ENCODE measurements around the gene IGSF21.

The IGSF21 gene

DNA sequence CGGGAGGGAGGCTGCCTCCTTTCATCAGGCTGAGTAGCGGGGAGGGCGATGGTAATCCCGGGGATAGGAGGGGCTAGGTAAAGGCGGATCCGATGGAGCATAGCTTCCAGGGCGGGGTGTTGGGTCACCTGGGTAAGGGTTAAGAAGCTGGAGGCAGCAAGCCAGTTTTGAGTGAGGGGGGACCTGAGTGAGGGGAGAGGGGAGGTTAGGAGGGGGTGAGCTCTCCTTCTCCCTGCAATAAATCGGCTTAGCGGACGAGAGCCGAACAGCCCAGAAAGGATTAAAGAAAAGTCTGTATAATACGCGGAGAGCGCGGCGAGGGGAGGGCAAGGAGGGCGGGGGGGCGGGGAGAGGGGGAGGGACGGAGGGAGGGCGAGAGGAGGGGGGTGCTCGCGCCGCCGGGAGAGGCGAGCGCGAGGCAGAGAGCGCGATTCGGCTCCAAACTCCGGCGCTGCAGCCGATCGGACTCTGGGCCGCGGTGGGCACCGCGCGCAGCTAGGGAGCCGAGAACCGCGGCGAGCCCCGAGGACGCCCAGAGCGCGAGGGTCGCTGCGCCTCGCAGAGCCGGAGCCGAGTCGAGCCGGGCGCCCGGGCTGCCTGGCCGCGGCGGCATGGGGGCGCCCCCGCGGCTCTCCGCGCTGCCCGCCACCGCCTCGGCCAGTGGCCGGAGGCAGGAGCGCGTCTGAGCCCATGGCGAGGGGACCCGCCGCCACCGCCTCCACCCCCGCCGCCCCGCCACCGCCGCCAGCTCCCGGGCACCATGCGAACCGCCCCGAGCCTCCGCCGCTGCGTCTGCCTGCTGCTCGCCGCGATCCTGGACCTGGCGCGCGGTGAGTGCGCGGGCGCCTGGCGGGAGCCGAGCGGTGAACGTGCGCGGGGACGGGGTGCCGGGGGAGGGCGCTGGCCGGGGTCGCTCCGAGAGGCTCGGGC, at the start of gene IGSF21:
Gene IGSF21 (plus strand): TSS at position 430 of the 930 bp plus-strand sequence. CDS start 331 bp downstream, at position 761.
- DNase-seq (ENCODE audit: low spot score), result peak; percentile 73

DNA sequence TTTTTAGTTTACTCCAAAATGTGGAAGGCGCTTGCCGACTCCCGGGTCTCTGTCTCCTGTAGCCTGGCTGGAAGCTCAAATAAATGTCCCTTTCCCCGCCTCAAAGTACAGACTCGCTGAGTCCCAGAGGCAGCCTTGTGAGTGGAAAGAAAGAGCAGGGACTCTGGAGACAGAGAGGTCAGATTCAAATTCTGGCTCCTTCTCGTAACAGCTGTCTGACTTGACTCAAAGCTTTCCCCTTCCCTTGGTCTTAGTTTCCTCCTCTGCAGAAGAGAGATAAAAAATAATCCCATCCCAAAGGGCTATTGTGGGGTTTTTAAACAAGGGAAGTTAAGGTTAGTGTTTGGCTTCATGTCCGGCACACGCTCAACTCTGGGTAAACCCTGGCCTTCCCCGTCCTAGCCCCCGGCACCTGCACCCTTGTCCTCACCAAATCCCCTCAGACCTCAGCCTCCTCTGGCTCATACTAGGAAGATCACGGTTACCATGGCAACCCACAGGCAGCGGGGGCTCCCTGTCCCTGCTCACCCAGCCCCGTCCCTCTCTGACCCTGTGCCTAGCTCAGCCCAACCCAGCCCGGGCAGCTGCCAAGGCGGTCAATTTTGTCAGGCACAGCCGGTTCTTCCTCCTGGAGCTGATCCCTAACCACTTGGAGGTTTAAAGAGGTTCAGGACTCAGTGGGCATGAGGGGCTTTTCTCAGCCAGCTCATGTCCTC, 49.2 kb upstream of the IGSF21 start:
- DNase-seq (ENCODE audit: low spot score), result no peak

DNA sequence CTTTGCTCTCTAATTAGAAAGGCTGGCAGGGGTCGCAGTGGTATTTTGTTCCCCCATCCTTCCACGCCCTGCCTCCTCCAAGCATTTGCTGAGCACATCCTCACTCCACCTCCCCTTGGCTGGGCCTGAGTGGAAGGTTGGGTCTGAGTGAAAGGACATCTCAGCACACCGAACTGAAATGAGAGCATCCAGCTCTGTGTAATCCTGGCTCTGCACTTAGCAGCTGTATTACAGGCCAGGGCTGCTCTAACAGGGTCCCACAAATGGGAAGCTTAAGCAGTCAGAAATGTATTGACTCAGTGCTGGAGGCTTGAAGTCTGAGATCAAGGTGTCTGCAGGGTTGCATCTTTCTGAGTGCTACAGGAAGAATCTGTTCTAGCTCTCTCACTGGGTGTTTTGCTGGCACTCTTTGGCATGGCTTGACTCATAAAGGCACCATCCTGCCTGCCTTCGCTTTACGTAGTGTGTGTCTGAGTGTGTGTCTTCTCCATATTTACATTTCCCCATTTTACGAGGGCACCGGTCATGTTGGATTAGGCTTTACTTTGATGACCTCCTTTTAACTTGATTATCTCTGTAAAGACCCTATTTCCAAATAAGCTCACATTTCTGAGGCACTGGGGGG, 48.5 kb upstream of the IGSF21 start:
- no peak for DNase-seq (ENCODE audit: low spot score)

DNA sequence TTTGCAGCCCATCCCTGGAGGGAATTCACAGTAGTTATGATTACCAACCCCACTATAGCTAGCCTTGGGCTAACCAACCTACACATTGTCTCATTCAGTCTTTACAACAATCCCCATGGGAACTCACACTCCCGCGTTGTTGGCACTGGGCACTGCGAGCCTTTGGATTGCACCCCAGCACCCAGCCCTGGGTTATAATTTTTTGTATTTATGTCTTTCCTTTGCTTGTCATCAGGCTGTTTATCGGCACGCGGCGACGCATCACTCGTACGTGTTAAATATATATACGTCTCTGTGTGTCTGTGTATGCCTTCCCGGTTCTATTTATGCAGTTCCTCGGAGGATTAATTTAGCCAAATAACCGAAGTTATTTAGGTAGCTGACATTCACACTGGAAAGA, 47.2 kb upstream of the IGSF21 start:
- no peak for DNase-seq (ENCODE audit: low spot score)

DNA sequence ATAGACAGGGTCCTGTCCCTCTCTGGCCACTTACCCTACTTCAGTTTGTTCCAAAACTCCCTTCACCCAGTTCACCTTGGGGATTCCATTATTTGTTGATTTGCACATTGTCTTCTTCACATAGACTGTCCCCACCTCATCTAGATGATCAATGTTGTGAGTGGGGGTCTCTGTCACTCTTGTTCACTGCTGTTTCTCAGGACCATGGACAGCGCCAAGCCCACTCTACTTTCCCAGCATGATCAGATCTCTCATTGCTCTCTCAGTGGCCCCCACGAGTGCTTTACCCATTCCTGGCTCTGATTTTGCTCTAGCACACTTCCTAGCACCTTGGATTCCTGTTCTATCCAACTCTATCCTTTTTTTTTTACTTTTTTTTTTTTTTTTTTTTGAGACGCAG, 45.4 kb upstream of the IGSF21 start:
- DNase-seq (ENCODE audit: low spot score), result no peak

DNA sequence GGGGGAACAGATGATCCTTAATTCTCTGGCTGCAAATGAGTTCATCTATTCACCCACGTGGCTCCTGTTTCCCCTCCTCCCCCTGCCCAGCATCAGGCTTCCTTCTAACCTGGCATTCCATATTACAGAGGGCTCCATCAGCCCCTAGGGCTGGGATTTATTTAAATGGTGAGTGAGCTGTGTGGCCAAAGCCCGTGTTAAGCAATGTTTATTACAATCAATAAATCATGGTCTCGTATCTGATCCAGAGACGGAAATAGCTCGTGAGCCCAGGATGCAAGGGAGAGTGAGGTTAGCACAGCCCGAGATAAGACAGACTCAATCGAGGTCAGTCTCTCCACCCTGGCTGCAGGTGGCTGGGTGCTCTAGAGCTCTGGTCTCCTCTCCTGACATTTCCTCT, 43.1 kb upstream of the IGSF21 start:
- no peak for DNase-seq (ENCODE audit: low spot score)

DNA sequence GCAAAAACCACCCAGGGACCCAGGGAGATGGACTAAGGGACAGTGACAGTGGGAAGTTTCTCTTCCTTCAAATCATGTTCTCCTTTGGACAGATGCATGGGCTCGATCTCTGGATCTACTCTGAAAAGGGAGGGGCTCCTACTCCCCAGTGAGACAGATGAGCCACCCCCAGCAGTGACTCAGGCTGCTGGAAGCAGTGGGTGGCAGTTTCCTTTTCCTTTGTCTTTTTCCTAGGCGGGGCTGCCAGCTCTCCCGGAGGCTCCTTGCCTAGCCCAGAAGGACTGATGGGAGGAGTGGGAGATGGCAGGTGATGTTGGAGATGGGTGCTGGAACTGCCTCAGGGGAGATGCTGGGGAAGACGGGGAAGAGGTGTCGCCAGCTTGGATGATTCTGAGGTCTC, 41.0 kb upstream of the IGSF21 start:
- no peak for DNase-seq (ENCODE audit: low spot score)

DNA sequence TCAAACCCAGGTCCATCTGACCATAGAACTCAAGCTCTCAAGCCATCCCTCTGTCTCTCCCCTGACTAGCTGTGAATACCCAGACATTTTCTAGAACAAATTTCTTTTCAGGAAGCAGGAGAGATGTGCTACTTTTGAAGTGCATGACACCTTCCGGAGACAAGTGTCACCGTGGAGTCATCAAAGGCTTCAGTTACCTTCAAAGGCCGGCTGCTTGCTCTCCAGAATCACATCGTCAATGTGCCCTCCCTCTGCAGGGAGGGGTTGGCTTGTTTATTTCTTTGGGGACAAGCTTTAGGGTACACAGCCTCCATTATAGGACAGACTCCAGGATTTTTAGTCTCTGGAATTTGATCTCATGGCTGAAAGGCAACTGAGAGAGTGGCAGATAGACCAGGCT, 37.7 kb upstream of the IGSF21 start:
- no peak for DNase-seq (ENCODE audit: low spot score)

DNA sequence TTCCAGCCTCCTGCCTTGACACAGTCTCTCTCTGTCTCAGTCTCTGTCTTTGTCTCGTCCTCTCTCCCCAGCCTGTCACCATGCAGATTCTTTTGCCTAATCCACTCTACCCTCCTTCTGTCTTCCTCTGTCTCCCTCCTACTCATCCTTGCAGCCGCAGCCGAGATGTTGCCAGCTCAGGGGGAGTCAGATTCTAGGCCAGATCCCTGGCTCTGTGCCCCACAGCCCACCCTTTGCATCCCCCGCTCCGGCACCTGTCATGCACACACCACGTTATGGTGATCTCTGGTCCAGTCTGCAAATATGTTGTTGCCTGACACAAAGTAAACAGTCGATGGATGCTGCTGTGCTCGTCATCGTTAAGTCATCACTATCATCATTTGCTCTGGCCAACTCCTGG, 35.5 kb upstream of the IGSF21 start:
- DNase-seq (ENCODE audit: low spot score), result no peak

DNA sequence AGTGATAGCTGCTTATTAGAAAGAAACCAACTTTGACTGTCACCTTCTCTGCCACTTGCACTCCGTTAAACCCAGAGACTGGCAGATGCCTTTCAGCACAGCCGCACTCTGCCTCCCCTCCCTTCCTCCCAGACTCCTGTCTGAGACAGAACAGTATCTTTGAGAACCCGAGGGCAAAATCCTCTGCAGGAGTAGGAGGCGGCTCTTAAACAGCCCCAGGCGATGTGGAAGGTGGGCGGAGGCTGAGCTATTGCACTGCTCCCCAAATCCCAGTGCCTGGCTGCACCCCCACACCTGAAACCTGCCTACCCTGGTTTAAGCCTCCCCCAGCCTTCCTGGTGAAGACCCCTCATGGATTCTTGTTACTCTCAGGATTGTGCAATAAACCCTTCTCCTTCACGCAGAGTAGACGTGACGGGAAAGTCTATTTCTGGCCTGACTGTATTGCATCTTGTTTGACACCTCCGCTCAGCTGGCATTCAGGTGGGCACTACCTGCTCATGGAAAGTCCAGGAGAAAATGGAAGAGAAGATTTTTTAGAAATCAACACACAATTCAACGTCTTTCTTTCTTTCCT, 34.4 kb upstream of the IGSF21 start:
- DNase-seq (ENCODE audit: low spot score), result no peak

DNA sequence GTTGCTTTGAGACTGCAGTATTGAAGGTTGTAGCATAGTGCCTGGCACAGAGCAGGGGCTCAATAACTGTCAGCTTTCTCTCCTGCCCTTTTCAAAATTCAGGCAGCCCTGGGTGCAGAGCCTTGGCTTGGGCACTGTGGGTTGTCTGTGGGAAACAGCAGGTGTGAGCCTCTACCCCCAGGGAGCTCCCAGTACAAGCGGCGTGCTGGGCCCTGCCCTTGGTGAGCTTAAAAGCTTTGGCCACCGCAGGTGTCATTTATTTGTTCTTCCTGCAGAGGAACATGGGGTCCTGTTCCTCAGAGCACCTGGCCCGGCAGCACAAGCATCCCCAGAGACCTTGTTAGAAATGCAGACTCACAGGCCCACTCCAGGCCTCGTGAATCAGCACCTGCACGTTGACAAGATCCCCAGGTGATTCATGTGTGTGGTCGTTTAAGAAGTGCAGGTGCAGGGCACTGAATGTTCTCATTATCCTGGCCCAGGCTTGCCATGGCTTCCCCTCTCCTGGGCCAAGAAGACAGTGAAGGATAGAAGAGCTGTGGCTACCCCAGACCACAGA, 29.9 kb upstream of the IGSF21 start:
- DNase-seq (ENCODE audit: low spot score), result no peak

DNA sequence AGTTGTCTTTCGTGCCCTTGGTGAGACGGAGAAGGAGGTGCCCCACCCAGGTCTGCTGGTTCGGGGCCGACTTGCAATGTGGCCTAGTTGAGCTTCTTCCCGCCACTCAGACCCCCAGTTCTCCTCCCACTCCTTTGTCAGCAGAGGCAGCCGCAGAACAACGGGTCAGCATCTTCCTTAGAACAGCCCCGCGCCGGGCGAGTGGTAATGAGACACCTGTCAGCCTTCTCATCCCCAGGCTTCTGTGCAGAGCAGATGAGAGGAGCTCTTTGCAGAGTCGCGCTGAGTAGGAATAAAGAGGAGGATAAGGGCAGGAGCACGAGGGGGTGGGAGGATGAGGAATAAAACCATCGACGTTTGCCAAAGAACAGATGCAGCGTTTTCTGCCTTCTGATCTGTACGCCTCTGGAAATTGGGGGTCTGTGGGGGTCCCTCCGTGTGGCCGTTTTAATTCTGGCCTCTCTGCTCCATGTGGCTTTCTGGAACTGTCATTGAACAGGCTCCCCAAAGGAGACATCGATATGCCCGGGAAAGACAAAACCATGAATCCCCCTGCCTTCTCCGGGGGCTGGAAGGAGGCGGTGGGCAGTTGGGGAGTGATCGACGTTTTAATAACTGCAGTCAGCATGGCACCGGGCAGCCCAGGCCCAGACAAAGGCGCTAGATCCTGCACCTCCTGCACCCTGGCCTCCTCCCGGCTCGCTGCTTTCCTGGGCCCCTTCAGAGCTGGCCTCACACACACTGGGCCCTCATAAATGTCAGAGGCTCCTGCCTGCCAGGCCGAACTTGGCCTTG, 27.5 kb upstream of the IGSF21 start:
- no peak for DNase-seq (ENCODE audit: low spot score)

DNA sequence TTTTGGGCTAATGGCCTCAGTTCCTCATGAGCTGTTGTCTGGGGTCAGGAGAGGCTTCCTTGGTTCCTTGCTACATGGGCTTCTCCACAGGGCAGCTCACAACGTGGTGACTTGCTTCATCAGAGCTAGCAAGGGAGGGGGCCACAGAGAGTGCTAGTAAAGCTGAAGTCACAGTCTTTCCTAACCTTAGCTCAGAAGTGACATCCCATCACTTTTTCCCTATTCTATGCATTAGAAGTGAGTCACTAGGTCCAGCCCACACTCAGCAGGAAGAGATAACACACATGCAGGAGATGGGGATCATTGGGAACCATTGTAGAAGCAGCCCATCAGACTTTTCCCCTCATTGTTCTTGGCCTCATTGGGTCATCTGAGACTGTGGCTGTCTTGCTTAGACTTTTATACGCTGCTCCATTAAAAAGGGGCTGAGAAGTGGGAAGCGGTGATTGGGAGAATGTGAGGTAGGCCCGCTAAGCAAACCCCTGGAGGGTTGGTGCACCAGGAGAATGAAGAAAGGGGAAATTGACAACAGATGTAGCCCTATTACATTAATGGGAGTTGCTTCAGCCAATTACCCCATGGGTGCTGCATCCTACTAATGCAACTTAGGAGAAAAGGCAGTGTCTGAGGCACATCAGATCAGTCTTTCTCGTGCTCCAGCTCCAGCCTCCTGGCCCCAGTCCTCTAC, 22.1 kb upstream of the IGSF21 start:
- no peak for DNase-seq (ENCODE audit: low spot score)

DNA sequence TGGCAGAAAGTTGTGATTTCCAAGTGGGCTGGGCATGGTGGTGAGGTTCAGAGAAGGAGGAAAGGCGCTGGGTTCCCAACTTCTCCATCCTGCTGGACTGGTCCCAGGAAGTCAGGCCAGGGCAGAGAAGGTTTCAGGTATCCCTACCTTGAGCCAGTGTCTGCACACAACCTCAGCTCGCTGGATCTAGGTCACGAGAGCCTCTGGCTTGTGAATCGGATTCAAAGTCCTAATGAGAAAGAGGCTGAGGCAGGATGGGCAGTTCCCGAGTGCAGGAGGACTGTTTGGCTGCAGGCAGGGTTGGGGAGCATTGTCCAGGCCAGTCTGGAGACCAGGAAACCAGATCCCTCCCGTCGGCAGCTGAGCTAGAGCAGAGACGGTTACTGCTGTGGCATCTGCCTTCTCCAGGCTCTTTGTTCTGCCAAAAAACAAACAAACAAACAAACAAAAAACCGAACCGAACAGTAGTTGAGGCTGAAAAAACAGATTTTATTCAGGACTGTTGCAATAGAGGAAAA, 19.5 kb upstream of the IGSF21 start:
- peak; percentile 31 for DNase-seq (ENCODE audit: low spot score)

DNA sequence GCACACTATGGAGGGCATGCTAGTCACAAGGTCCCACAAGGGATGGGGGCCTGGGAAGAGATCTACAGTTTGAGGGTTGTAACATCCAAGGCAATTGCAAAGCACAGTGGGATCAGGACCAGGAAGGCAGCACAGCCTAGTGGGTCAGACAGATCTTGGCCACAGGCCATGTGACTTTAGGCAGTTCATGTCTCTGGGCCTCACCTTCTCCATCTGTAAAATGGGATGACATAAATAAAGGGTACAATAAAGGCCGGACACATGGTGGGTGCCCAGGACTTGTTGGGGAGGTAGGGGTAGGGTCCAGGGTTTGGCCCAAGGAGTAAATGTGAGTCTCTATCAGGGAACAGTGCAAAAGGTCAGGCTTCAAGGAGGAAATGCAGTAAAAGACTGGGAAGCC, 18.1 kb upstream of the IGSF21 start:
- no peak for DNase-seq (ENCODE audit: low spot score)

DNA sequence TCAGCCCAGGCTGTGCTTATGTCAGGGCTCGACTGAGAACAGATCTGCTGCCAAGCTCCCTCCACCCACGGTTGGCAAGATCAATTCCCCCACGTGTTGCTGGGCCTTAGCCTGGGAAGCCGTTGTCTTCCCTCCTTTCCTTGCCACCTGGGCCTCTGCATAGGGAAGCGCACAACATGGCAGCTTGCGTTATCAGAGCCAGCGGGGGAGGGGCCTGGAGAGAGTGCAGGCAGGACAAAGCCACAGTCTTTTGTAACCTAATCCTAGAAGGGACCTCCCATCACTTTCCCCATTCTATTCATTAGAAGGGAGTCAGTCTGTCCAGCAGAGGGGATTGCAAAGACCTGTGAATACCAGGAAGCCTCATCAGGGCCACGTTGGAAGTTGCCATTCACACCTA, 17.0 kb upstream of the IGSF21 start:
- DNase-seq (ENCODE audit: low spot score), result no peak

DNA sequence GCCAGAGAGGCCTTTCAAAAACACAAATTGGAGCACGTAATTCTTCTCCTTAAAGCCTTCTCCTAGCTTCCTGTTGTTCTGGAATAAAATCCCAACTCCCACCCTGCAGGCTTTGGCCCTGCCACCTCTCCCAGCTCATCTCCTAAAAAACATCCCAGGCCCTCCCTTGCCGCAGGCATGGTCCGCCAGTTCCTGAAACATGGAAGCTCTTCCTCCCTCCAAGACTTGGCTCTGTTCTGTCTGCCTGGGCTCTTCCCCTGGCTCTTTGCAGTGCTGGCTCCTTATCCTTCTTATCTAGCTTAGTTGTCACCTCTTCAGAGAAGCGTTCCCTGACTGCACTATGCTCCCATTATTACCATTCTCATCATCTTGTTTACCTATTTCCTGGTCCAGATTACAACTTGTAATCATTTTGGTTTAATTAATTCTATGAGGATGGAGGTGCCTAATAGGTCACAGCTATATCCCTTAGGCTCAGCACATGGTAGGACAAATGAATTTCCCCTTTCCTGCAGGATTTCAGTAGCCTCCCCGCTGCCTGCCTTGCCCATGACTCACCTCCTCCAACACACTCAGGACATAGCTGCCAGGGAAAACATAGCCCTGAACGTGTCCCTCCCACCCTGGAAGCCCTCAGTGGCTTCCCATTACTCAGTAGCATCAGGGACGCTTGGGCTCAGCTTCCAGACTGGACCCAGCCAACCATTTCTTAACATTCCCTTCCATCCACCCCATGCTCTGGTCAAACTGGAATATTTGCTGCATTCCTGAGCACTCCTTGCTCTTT, 15.7 kb upstream of the IGSF21 start:
- no peak for DNase-seq (ENCODE audit: low spot score)

DNA sequence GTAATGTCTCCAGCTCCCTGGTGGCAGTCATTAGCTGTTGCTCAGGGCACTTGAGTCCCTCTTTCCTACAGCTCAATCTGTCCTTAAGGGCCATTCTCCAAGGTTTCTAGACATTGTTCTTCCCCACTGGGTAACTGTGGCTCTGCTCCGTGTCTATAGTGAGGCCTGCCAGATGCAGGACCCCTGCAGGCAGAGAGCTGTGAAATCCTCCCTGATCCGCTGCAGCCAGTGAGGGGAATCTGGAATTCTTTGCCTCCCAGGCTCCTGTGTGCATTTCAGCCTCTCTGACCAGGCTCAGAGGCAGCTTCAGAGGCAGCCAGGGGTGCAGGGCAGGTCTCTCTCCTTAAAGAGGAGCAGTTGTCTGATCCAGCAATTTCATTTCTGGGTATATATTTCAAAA, 14.4 kb upstream of the IGSF21 start:
- DNase-seq (ENCODE audit: low spot score), result no peak

DNA sequence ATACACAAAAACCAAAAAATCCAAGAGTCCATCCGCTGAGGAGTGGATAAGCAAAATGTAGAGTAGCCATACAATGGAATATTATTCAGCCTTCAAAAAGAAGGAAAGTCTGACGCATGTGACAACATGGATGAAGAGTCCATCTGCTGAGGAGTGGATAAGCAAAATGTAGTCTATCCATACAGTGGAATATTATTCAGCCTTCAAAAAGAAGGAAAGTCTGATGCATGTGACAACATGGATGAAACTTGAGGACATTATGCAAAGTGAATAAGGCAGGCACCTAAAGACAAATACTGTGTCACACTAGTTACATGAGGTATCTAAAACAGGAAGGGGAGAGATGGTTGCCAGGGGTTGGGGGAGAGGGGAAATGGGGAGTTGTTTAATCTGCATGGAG, 14.0 kb upstream of the IGSF21 start:
- no peak for DNase-seq (ENCODE audit: low spot score)

DNA sequence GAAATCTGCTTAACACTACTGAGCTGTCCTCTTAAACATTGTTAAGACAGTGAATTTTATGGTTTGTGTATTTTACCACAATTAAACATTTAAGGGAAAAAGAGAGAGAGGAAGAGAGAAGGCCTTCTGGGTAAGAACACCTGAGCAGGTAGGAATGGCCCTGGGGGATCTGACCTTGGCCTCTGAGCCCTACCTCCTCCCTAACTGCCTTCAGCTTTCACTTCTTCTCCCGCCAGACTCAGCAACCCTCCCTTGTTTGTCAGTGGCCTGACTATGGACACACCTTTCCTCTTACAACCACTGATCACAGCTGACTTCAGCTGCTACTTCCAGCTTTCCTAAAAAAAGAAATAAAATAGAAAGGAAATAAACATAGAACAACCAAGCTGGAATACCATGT, 13.5 kb upstream of the IGSF21 start:
- DNase-seq (ENCODE audit: low spot score), result no peak

Data from cerebellar cortex (tissue), 1 donor.